Keratinocyte (primary cell): ENCODE data around the gene IFNG-AS1.
A peak's percentile ranks its signal among the peaks of the same experiment; 100 is the strongest.

Experiments used
- EZH2 ChIP-seq: IDR thresholded peaks from one replicate; pipeline ENCODE4 v1.6.1; 2012; ENCODE audit warnings: inconsistent platforms, mild to moderate bottlenecking, low read length, moderate library complexity
- TF ChIP-seq, protein P1 (sequence below), 3 experiments: IDR thresholded peaks in 1 of 3; conservative IDR thresholded peaks in 1 of 3; optimal IDR thresholded peaks in 1 of 3; 2 replicates in 2 of 3; 3 replicates in 1 of 3; pipeline versions ENCODE3 to v1.5.1; 2011; ENCODE audit warnings: low read length in 3 of 3, mild to moderate bottlenecking in 3 of 3, moderate library complexity in 2 of 3, control low read depth in 1 of 3, inconsistent platforms in 1 of 3; ENCODE audit not compliant: insufficient read depth in 2 of 3; ENCODE audit errors: extremely low read depth in 1 of 3

- TF ChIP-seq, protein P1, sequence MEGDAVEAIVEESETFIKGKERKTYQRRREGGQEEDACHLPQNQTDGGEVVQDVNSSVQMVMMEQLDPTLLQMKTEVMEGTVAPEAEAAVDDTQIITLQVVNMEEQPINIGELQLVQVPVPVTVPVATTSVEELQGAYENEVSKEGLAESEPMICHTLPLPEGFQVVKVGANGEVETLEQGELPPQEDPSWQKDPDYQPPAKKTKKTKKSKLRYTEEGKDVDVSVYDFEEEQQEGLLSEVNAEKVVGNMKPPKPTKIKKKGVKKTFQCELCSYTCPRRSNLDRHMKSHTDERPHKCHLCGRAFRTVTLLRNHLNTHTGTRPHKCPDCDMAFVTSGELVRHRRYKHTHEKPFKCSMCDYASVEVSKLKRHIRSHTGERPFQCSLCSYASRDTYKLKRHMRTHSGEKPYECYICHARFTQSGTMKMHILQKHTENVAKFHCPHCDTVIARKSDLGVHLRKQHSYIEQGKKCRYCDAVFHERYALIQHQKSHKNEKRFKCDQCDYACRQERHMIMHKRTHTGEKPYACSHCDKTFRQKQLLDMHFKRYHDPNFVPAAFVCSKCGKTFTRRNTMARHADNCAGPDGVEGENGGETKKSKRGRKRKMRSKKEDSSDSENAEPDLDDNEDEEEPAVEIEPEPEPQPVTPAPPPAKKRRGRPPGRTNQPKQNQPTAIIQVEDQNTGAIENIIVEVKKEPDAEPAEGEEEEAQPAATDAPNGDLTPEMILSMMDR (optimal IDR thresholded peaks at IDR 0.05 in 1 of 3, IDR thresholded peaks at IDR 0.05 in 1 of 3, conservative IDR thresholded peaks at IDR 0.05 in 1 of 3; ENCODE audit: extremely low read depth in 1 of 3, insufficient read depth in 2 of 3, low read length in 3 of 3) = peak; percentile 74 to 90 (median 78)
- no peak for TF ChIP-seq EZH2
Measured at GRCh38 chr12:68040450-68041075, 51.3 kb downstream of the IFNG-AS1 start.
